Sigmoid colon (tissue), 7 donors: ENCODE data around the gene GFM1. TPM values are rescaled to one million over a fixed set of nuclear protein-coding genes. Genes with fewer than 3 reads are reported as not detected.

Source experiments
- DNase-seq: peaks from one replicate; pipeline ENCODE4 v3.0.0-alpha.2; 2019
- H3K27ac ChIP-seq, 4 donors: fragments of 200-600 bp; sonication (generic); one replicate each; pipeline ENCODE4 v1.5.1; 2016 to 2019; ENCODE audit warnings: mild to moderate bottlenecking in 1 of 4
- H3K27me3 ChIP-seq, 3 donors: fragments of 200-600 bp; sonication (generic); one replicate each; pipeline ENCODE4 v1.5.1; 2019; ENCODE audit warnings: mild to moderate bottlenecking in 1 of 3
- H3K36me3 ChIP-seq, 4 donors: fragments of 200-600 bp; sonication (generic); one replicate each; pipeline ENCODE4 v1.5.1; 2016 to 2019
- H3K4me1 ChIP-seq, 4 donors: fragments of 200-600 bp; sonication (generic); one replicate each; pipeline ENCODE4 v1.5.1; 2017 to 2019
- H3K4me3 ChIP-seq, 4 donors: fragments of 200-600 bp; sonication (generic); one replicate each; pipeline ENCODE4 v1.5.1; 2017 to 2019; ENCODE audit warnings: mild to moderate bottlenecking in 2 of 4, moderate library complexity in 1 of 4
- H3K9me3 ChIP-seq, 4 donors: fragments of 200-600 bp in 3 of 4; sonication (generic) in 3 of 4; one replicate each; pipeline versions ENCODE4 v1.5.1 to v1.6.1; 2013 to 2019
- CTCF ChIP-seq, 4 experiments: fragments of 450-650 bp in 3 of 4; fragments of 200-600 bp in 1 of 4; IDR thresholded peaks; one replicate each; pipeline ENCODE4 v1.5.1; 2016 to 2019; ENCODE audit warnings: antibody characterized with exemption in 4 of 4, mild to moderate bottlenecking in 3 of 4, moderate library complexity in 2 of 4
- EP300 ChIP-seq, 4 donors: sonication (generic); formaldehyde crosslinking; IDR thresholded peaks; one replicate each; pipeline ENCODE4 v1.6.1; 2017; ENCODE audit warnings: antibody characterized with exemption in 4 of 4
- POLR2A ChIP-seq, 2 donors: fragments of 450-650 bp; IDR thresholded peaks; one replicate each; pipeline ENCODE4 v1.6.1; 2016; ENCODE audit warnings: antibody characterized with exemption in 2 of 2, mild to moderate bottlenecking in 2 of 2, moderate library complexity in 2 of 2
- POLR2AphosphoS5 ChIP-seq, 4 donors: sonication (generic); formaldehyde crosslinking; IDR thresholded peaks; one replicate each; pipeline ENCODE4 v1.6.1; 2017; ENCODE audit warnings: antibody characterized with exemption in 4 of 4
- WGBS, 2 donors: extraction: QIAGEN DNeasy Blood & Tissue Kit; methylation state at CpG; one replicate each; pipeline ENCODE4 v1.1.7; 2013; 5-methylcytosine and 5-hydroxymethylcytosine counted together
- intact Hi-C: fragments of 100-400 bp; cut with DNase I; formaldehyde crosslinking; loops from one replicate; pipeline ENCODE4 v1.15.1; 2023
- polyA plus RNA-seq, 3 donors: library from polyadenylated mRNA; stranded (reverse); fragments of 200-250 nt; gene quantifications; one replicate each; pipeline ENCODE4 v1.2.3, GENCODE V29; 2013
- total RNA-seq, 4 donors: library from RNA; depleted of rRNA; stranded (reverse); fragments of >200 nt; gene quantifications; one replicate each; pipeline ENCODE4 v1.1.0, GENCODE V29; 2016
- donor health status: healthy with polysubstance abuse.
- donor health status: Bipolar disorder and iron deficiency.
- donor health status: healthy.

The GFM1 gene
- total and polyA plus RNA-seq, 7 donors: 10.2 to 56.2 (median 32.7) TPM

GRCh38 chr3:158728061-158728377 is 83.7 kb downstream of the GFM1 start:
- Histone ChIP-seq H3K4me1 (peaks cover 0 to 73% (median 60%) of the 10 kb centered on the region in 4 donors), H3K9me3 (no peaks in the 10 kb centered on the region), H3K27me3 (no peaks in the 10 kb centered on the region), H3K36me3 (no peaks in the 10 kb centered on the region), H3K27ac (no peak overlapping the region), H3K4me3 (no peak overlapping the region)
- 30 to 56% methylated on average over 4 of the region's 4 CpGs for WGBS, 2 donors
- no peak for DNase-seq
- intact Hi-C loops: no loop called here
- TF ChIP-seq CTCF (IDR thresholded peaks at IDR 0.05): no peak
- no peak for TF ChIP-seq POLR2AphosphoS5 (IDR thresholded peaks at IDR 0.05)
- TF ChIP-seq POLR2A (IDR thresholded peaks at IDR 0.05): no peak
- TF ChIP-seq EP300 (IDR thresholded peaks at IDR 0.05): no peak

GRCh38 chr3:158728851-158729250 is 84.5 kb downstream of the GFM1 start:
- no peak overlapping the region for H3K27ac ChIP-seq
- H3K4me3 ChIP-seq: no peak overlapping the region
- no peak for DNase-seq
- no peaks in the 10 kb centered on the region for H3K9me3 ChIP-seq
- no peaks in the 10 kb centered on the region for H3K27me3 ChIP-seq
- no peaks in the 10 kb centered on the region for H3K36me3 ChIP-seq
- intact Hi-C loops: no loop called here
- H3K4me1 ChIP-seq: peaks cover 0 to 64% (median 55%) of the 10 kb centered on the region in 4 donors
- no peak for TF ChIP-seq POLR2A (IDR thresholded peaks at IDR 0.05)
- TF ChIP-seq CTCF (IDR thresholded peaks at IDR 0.05): no peak
- no peak for TF ChIP-seq EP300 (IDR thresholded peaks at IDR 0.05)
- no peak for TF ChIP-seq POLR2AphosphoS5 (IDR thresholded peaks at IDR 0.05)

GRCh38 chr3:158731486-158731885 is 87.2 kb downstream of the GFM1 start:
- Histone ChIP-seq H3K4me1 (peaks cover 0 to 40% (median 31%) of the 10 kb centered on the region in 4 donors), H3K4me3 (peak overlapping the region; percentile 52 to 91 (median 80)), H3K9me3 (peaks cover 0 to 6% (median 3%) of the 10 kb centered on the region in 4 donors), H3K36me3 (peaks cover 0 to 7% (median 0%) of the 10 kb centered on the region in 4 donors), H3K27ac (peak overlapping the region; percentile 79 to 86 (median 82)), H3K27me3 (no peaks in the 10 kb centered on the region)
- TF ChIP-seq POLR2AphosphoS5 (IDR thresholded peaks at IDR 0.05) (no peak), EP300 (IDR thresholded peaks at IDR 0.05) (no peak), CTCF (IDR thresholded peaks at IDR 0.05) (no peak), POLR2A (IDR thresholded peaks at IDR 0.05) (no peak)
- intact Hi-C loops: no loop called here
- WGBS, 2 donors: 38 to 46% methylated on average over 14 of the region's 14 CpGs
- DNase-seq: no peak

- Histone ChIP-seq H3K4me3 (peak within 1 kb of the TSS; percentile 52 to 91 (median 80)), H3K27ac (peak within 1 kb of the TSS; percentile 79 to 86 (median 82)), H3K4me1 (peaks cover 0 to 34% (median 27%) of the 10 kb centered on the region in 4 donors), H3K36me3 (peaks cover 0 to 8% (median 0%) of the 10 kb centered on the region in 4 donors), H3K9me3 (peaks cover 0 to 6% (median 3%) of the 10 kb centered on the region in 4 donors), H3K27me3 (no peaks in the 10 kb centered on the region)
- intact Hi-C loops: no loop called here
- DNase-seq: peak; percentile 87
- TF ChIP-seq POLR2AphosphoS5 (IDR thresholded peaks at IDR 0.05) (peak in 3 of 4 donors; percentile 0 to 40 (median 28)), POLR2A (IDR thresholded peaks at IDR 0.05) (no peak), EP300 (IDR thresholded peaks at IDR 0.05) (no peak), CTCF (IDR thresholded peaks at IDR 0.05) (no peak)
- WGBS, 2 donors: 1 to 4% methylated on average over 101 of the region's 101 CpGs
Measured at GRCh38 chr3:158731938-158732855, 87.9 kb downstream of the GFM1 start, which contains the start of gene RARRES1. RARRES1 (minus strand) TSS chr3:158732457; CDS start chr3:158732415, 42 bp downstream.
